GM12874 (cell line): ENCODE measurements around the gene ASCL2.

Experiments
- TF ChIP-seq, protein P1 (sequence below): IDR thresholded peaks from 2 replicates; pipeline ENCODE4 v1.5.1; 2011; ENCODE audit warnings: low read depth, mild to moderate bottlenecking, control low read depth, low read length, moderate library complexity; ENCODE audit not compliant: insufficient read depth

The ASCL2 gene

DNA sequence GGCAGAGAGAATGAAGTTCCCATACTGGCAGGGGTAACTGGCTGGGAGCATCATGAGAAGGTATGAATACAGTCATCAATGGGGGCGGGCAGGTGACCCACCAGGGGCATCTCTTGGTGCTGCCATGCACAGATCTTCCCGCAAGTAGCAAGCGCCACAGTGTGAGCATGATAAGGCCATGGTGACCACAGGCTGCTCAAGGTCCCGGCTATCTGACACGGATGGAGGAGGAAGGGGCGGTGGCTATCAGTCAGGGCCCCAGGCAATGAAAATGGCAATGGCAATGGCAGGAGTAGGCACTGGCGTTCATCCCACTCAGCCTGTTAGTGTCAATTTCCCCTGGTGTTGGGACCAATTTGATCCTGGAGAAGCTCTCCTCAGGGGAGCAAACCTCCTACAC lies 21.6 kb downstream of the ASCL2 start:
- TF ChIP-seq, protein P1, sequence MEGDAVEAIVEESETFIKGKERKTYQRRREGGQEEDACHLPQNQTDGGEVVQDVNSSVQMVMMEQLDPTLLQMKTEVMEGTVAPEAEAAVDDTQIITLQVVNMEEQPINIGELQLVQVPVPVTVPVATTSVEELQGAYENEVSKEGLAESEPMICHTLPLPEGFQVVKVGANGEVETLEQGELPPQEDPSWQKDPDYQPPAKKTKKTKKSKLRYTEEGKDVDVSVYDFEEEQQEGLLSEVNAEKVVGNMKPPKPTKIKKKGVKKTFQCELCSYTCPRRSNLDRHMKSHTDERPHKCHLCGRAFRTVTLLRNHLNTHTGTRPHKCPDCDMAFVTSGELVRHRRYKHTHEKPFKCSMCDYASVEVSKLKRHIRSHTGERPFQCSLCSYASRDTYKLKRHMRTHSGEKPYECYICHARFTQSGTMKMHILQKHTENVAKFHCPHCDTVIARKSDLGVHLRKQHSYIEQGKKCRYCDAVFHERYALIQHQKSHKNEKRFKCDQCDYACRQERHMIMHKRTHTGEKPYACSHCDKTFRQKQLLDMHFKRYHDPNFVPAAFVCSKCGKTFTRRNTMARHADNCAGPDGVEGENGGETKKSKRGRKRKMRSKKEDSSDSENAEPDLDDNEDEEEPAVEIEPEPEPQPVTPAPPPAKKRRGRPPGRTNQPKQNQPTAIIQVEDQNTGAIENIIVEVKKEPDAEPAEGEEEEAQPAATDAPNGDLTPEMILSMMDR: no peak

DNA sequence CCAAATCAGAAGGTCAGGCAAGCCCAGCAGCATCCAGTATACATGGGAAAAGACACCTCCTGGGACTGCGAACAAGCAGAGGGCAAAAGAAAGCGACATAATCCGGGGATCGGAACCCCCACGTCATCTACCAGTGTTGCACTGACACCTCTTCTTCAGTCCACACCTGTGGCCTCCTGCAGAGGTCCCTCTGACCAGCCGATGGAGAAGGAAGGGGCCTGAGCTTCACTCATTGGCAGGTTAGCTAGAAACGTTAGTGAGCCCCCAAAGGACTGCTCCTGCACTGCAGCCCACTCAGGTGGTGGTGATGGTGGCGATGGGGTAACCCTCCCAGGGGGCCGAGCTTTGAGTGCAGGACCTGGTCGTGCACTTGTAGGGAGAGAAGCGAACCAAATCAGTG lies 22.1 kb downstream of the ASCL2 start:
- TF ChIP-seq, protein P1: no peak

DNA sequence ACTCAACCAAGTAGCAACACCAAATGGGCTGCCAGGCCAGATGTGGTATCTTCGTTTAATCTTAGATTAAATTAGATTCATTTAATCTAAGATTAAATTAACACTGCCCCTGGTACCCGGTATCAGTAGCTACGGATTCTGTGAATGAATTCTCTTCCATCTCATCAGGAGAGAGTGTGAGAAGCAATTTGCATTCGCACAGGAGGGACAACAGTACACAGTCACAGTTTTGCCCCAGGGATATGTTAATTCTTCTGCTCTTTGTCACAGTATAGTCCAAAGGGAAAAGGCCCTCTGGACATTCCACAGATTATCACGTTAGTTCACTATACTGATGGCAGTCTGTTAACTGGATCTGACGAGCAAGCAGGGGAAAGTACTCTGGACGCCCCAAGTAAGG lies 22.9 kb downstream of the ASCL2 start:
- TF ChIP-seq, protein P1: no peak

DNA sequence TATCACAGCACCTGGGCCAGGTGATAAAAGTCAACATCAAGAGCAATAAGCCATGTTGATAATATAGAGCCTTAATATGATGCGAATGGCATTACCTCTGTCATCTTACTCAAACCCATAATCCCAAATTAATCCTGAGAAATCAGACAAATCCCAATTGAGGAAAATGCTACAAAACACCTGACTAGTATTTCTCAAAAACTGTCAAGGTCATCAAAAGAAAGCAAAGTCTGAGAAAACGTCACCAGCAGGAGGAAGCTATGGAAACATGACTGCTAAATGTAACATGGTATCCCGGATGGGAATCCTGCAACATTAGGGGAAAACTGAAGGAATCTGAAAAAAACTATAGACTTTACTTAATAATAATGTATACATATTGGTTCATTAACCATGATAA lies 29.6 kb downstream of the ASCL2 start:
- TF ChIP-seq, protein P1: no peak

DNA sequence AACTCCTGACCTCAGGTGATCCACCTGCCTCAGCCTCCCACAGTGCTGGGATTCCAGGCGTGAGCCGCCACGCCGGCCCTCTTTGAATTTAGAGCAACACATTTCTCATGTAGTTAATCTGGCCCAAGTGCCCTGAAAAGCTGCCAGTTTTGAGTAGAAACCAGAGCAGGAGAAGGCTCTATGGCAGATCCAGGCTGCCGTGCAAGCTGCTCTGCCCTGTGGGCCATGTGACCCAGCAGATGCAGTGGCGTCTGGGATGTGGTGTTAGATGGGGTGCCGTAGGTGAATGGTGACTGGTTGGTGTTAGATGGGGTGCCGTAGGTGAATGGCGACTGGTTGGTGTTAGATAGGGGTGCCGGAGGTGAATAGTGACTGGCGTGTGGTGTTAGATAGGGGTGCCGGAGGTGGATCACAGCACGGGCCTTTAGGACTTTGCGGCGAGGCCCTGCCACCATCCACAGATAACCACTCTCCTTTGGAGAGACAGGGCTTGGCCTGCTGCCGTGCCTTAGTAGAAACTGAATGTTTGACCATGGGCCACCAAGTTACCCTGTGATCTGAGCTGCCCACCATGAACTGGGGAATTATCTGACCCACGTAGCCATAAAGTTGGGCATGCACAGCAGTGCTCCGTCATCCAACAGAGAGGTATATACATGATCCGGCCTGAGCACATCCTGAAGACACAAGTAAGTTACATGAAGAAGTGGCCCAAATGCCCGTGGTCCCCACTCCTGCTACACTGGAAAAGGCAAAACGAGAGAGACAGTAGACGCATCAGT lies 32.7 kb downstream of the ASCL2 start:
- TF ChIP-seq, protein P1: no peak

DNA sequence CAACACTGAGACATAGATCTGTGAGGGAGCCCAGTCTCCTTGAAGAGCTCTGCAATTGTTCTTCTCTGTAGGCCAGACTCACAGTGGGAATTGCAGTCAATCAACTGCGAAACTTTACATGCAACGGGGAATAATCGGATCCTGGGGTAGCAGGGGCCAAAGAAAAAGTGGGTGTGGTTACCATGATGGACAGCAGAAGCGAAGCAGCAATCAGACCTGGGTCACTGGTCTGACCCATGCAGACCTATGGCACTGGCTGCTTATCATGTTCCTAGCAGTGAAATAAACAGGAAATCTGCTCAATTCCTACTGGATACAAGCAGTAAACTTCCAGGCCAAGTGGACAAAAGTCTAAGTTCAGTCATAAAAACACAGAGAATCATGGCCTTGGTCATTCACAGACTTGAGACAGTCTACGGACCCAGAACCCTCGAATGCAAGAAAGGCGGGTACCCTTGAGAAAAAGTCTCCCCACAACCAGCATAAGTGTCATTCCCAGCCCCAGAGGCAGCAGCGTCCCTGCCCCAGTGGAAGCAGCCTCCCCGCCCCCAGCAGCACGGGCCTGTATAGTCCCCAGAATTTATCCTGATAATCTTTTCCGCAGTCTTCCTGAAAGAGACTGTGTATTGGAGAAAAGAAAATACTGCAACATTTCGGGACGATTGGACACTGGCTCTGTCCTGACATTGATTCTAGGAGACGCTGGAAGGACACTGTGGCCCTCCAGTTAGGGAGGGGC lies 34.6 kb downstream of the ASCL2 start:
- TF ChIP-seq, protein P1: no peak

DNA sequence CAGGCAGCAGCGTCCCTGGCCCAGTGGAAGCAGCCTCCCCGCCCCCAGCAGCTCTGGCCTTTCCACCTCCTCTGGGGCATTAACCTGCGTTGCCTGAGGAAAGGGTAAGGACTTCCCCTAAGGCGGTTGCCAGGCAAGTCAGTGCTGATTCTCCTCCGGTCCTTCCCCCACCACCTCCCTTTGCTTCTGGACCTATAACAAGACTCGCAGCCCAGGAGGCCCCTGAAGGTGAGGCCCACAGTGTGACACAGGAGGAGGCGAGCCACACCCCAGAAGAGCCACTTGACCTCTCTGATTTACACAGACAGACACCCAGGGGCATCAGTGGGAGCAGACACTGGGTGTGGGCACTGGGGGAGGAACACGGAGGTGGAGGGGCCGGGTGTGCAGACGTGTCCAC lies 35.4 kb downstream of the ASCL2 start:
- TF ChIP-seq, protein P1: no peak
